Ovary (tissue), 3 donors: ENCODE data around the gene CCL4.

ENCODE experiments used
- EP300 ChIP-seq: sonication (generic); formaldehyde crosslinking; IDR thresholded peaks from one replicate; pipeline ENCODE4 v1.6.1; 2017; ENCODE audit warnings: antibody characterized with exemption
- POLR2A ChIP-seq: fragments of 450-650 bp; IDR thresholded peaks from one replicate; pipeline ENCODE4 v1.6.1; 2017; ENCODE audit warnings: antibody characterized with exemption, mild to moderate bottlenecking, moderate library complexity
- TF ChIP-seq, protein P1 (sequence below), 3 donors: fragments of 450-650 bp in 2 of 3; fragments of 200-600 bp in 1 of 3; IDR thresholded peaks; one replicate each; pipeline versions ENCODE4 v1.5.1 to v1.8.0; 2016 to 2022; ENCODE audit warnings: antibody characterized with exemption in 3 of 3, mild to moderate bottlenecking in 1 of 3
- donor health status: DM: no; HTN: no; CAD: no.

GRCh38 chr17:36086791-36087190, 16.8 kb upstream of the CCL4 start:
- TF ChIP-seq, protein P1, sequence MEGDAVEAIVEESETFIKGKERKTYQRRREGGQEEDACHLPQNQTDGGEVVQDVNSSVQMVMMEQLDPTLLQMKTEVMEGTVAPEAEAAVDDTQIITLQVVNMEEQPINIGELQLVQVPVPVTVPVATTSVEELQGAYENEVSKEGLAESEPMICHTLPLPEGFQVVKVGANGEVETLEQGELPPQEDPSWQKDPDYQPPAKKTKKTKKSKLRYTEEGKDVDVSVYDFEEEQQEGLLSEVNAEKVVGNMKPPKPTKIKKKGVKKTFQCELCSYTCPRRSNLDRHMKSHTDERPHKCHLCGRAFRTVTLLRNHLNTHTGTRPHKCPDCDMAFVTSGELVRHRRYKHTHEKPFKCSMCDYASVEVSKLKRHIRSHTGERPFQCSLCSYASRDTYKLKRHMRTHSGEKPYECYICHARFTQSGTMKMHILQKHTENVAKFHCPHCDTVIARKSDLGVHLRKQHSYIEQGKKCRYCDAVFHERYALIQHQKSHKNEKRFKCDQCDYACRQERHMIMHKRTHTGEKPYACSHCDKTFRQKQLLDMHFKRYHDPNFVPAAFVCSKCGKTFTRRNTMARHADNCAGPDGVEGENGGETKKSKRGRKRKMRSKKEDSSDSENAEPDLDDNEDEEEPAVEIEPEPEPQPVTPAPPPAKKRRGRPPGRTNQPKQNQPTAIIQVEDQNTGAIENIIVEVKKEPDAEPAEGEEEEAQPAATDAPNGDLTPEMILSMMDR (IDR thresholded peaks at IDR 0.05), result no peak
- TF ChIP-seq EP300 (no peak), POLR2A (no peak)
